GM19035 (cell line): ENCODE measurements around the gene TRIM63.

Experiments
- ATAC-seq: cut with Tn5 transposase; IDR thresholded peaks from one replicate; pipeline ENCODE4 v1.9.1; 2021; ENCODE audit not compliant: unreplicated experiment

TRIM63 gene

GRCh38 chr1:26089125-26089524 lies 21.7 kb upstream of the TRIM63 start:
- ATAC-seq = no peak

GRCh38 chr1:26084844-26085243 lies 17.4 kb upstream of the TRIM63 start:
- ATAC-seq = no peak

DNA sequence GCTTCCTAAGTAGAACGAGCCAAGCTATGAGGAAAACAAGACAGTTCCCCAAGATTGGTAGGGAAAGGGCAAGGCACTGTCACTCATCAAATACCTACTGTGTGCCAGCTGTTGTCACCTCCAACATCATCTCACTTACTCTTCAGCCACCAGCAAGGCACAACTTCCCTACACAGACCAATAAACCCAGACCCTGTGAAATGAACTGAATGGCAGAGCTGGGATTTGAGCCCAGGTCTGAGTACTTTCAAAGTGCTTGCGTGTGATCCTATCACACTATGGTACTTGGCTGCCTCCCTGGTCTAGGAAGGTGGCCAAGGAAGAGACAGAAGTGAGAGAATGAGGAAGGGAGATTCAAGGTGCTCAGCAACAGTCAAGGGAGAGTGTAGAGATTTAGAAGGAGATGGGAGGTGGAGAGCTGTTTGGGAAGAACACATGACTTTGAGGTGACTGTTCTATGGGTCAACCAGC lies 16.7 kb upstream of the TRIM63 start:
- no peak for ATAC-seq

DNA sequence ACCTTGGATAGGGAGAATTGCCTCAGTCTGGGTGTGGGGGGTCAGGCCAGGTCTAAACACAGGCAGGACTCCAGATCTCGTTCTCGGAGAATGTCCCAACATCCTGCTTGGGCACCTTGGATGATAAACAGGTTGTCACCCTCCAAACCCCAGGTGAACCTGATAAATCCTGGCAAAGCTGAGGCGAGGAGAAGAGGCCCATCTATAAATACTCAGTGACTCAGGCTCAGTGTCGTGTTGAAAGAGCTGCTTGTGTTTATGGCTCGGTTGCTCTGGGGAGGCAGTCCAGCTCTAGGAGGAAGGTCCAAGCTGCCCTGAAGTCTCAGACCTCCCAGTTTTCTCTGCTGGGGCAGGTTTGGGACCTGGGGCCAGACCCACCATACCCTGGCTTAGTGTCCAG lies 15.8 kb upstream of the TRIM63 start:
- ATAC-seq = no peak

- no peak for ATAC-seq
These were observed 14.6 kb upstream of the TRIM63 start for GRCh38 chr1:26082020-26082350.

DNA sequence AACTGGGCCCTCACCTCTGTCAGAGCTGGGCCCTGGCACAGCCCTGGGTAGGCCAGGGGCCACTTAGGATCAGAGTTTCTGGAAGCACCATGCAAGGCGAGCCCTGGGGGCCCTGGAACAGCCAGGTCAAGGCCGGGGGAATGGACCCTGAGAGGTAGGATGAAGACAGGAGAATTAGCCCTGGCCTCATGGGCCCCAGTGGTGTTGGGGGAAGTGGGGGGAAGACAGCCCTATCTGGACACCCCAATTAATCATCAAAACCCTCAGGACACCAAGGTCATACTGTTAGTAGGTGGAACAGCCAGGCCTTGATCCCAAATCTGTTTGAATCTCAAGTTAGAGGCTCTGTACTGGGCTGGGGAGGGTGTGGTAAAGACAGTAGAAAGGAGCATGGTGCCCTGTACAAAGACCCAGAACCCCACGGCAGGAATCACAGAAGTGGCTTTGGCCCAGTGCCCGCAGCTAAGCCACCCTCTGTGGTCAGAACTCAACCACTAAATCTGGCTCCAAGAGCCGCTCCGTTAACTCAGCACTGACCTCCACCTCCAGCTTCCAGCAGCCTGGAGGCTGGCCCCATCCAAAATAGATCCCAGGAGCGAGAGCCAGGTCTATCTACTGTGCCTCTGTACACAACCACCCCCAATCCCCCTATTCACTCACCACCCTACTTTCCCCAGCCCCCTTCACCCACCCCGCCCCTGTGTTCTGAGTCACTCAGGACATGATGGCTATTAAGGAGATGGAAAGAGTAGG lies 14.0 kb upstream of the TRIM63 start:
- no peak for ATAC-seq

GRCh38 chr1:26079960-26080814 lies 12.8 kb upstream of the TRIM63 start:
- ATAC-seq = no peak

DNA sequence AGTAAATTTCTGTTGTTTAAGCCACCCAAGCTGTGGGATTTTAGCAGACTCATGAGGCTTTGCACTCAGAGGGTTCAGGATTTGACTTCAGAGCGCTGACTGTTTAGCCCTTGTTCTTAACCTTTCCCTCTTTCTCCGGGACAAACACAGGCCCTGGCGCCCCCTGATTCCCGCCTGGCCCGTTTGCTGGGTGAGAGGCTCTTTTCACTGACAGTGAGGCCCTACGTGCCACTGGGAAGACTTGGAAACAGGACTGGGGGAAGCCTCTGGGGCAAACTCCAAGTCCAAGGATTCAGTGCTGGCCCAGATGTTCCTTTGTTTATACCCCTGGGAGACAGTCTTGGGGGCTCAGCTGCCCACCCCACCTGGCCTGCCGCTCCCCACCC lies 11.7 kb upstream of the TRIM63 start:
- no peak for ATAC-seq

DNA sequence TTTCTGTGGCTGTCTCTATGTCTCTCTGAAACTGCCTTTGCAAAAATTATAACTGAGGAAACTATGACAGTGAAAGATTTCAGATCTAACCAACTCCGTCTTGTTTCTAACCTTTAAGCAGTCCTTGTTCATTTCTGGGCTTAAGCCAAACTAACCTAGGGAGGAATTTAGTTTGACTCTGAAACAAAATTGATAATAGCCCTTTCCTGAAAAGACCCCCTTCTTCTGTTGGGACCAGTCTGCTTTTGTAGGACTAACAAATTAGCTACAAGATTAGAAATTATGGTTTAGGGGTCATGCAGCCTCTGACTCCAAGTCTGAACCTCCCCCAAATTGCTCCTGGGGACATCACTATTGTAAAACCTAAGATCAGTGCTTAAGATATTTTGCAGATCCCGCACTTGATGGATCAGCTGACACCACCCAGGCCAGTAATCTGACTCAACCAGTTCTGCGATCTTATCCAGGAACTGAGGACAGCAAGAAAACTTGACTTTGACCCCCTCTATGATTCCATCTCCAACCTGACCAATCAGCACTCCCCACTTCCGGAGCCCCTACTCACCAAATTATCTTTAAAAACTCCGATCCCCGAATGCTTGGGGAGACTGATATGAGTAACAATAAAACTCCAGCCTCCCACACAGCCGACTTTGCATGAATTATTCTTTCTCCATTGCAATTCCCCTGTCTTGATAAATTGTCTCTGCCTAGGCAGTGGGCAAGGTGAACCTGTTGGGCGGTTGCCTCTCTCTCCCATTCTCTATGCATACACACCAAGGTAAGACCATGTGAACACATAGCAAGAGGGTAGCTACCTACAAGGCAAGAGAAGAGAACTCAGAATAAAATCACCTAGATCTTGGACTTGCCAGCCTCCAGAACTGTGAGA lies 11.1 kb upstream of the TRIM63 start:
- no peak for ATAC-seq

DNA sequence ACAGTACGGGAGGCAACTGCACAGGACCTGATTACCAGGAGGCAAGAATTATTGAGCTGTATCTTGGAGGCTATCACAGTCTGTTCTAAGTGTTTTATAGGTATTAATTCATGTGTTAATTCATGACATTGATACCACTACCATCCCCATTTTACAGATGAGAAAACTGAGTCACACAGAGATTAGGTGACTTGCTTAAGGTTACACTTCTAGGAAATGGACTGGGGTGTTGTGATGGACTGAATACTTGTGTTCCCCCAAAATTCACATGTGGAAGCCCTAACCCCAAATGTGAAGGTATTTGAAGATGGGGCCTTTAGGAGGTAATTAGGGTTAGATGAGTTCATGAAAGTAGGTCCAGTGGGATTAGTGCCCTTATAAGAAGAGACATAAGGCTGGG lies 10.1 kb upstream of the TRIM63 start:
- ATAC-seq = no peak

- no peak for ATAC-seq
These were observed 8.2 kb upstream of the TRIM63 start for GRCh38 chr1:26075421-26076144.

DNA sequence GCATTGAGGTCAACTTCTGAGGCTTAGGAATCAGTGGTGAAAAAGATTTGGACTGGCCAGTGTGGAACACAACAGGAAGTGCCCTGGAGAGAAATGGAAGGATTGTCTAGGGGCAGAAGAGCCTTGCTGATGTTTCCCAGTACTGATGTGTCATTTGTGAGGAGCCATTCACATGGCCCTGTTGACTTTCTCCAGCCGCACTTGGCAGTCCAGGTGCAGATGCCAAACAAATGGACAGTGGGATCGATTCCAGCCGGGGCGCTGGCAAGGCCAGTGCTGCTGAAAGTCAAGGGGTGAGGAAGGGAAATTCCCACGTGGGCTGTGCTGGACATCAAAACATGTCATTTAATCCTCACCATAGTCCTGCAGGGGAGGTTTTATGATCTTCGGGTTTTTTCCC lies 4.9 kb upstream of the TRIM63 start:
- no peak for ATAC-seq

- no peak for ATAC-seq
These were observed 3.5 kb upstream of the TRIM63 start for GRCh38 chr1:26070963-26071342.

GRCh38 chr1:26070296-26070962 lies 3.0 kb upstream of the TRIM63 start:
- no peak for ATAC-seq

DNA sequence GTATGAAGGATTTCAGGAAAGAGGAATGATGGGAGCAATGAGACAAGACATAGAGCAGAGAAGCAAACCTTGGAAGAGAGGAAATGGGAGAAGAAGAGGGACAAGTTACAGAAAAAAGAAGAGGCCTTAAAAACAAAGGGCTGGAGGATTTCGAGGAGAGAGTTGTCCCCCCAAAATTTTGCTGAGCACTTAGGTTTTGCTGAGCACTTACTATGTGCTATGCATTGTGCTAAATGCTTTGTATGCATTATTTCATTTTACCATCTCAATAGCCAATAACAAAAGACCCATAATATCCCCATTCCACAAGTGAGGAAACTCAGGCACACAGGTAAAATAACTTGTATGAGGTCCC lies 2.5 kb upstream of the TRIM63 start:
- no peak for ATAC-seq

- no peak for ATAC-seq
These were observed 573 bp downstream of the TRIM63 start for GRCh38 chr1:26066857-26067256.

DNA sequence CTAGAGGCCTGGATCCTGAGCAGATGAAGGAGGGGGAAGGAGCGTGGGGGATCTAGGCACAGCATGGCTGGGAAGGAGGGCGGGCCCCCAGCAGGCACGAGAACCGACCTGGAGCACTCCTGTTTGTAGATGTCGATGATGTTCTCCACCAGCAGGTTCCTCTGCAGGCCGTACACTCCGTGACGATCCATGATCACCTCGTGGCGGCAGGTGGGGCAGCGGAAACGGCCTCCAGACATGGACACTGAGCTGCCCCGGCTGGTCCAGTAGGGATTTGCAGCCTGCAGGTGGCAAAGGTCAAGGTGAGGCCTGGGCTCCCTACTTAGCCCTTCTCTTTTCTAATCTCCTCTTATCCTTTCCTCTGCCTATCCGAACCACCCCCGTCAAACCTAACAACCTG lies 1.3 kb downstream of the TRIM63 start:
- no peak for ATAC-seq

DNA sequence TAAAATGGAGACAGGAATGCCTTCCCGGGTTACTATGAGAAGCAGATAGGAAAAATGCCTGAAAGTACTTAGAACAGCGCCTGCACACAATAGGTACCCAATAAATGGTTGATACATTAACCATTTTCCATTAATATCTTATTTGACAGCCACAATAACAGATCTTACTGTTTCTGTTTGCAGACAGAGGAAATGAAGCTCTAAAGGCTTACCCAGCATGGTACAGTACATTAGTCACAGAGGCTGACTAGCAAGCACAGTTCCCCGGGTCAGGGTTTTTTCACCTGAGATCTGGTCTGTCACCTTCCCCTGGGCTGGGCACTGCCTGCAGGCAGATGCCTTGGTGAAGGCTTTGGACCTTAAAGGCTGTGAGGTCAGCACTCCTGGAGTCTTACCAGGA lies 2.9 kb downstream of the TRIM63 start:
- ATAC-seq = no peak

DNA sequence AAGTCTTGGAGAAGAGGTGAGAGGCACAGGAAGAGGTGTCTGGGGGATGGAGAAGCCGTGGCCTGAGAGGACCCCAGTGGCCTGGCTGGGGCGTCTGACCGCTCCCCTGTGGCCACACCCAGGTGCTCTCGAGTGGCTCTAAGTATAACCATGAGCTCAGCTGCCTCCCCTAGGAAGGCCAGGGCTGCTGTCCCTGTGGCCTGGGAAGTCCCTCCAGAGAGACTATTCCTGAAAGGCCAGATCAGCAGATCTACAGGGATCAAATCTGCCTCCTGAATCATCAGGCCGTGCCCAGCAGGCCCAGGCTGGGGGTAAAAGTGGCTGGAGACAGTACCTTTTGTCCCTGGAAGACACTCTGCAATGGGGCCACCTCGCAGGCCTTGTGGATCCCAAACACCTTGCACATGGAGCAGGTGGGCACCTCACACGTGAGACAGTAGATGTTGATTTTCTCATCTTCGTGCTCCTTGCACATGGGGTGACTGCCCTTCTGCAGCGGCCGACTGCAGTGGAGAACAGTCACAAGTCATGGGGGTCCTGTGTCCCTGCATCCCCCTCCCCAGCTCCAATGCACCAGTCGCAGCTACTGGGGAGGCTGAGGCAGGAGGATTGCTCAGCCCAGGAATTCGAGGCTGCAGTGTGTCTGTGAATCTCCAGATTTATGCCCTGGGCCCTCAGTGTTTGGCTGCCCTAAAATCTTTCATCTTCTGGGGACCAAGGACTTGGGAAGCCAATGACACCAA lies 6.4 kb downstream of the TRIM63 start:
- ATAC-seq = no peak

GRCh38 chr1:26059906-26060305 lies 7.5 kb downstream of the TRIM63 start:
- no peak for ATAC-seq
